NCI-H187 (cell line): ENCODE measurements around the gene MOB3C.

ENCODE experiments used
- DNase-seq, 2 experiments: peaks; one replicate each; lab custom pipeline; 2025; lab: John Stamatoyannopoulos, UW

The MOB3C gene

GRCh38 chr1:46605232-46605631 lies 11.4 kb downstream of the MOB3C start:
- DNase-seq = no peak

GRCh38 chr1:46603858-46604549 lies 12.6 kb downstream of the MOB3C start, which contains the start of gene MKNK1:
Gene MKNK1 (minus strand): TSS chr1:46604268. CDS start chr1:46583327, 20,941 bp downstream.
- DNase-seq = peak; percentile 90 to 92

- no peak for DNase-seq
Measured at GRCh38 chr1:46603481-46603857, 13.1 kb downstream of the MOB3C start.

- no peak for DNase-seq
Measured at GRCh38 chr1:46601257-46602007, 15.2 kb downstream of the MOB3C start.

GRCh38 chr1:46599059-46599970 lies 17.3 kb downstream of the MOB3C start:
- no peak for DNase-seq

- no peak for DNase-seq
Measured at GRCh38 chr1:46596846-46597245, 19.8 kb downstream of the MOB3C start.

GRCh38 chr1:46596036-46596435 lies 20.6 kb downstream of the MOB3C start:
- no peak for DNase-seq

- DNase-seq = no peak
Measured at GRCh38 chr1:46595127-46595526, 21.5 kb downstream of the MOB3C start.

- DNase-seq = no peak
Measured at GRCh38 chr1:46594063-46594462, 22.5 kb downstream of the MOB3C start.

GRCh38 chr1:46592823-46593222 lies 23.8 kb downstream of the MOB3C start:
- no peak for DNase-seq

- no peak for DNase-seq
Measured at GRCh38 chr1:46589529-46589928, 27.1 kb downstream of the MOB3C start.

- DNase-seq = no peak
Measured at GRCh38 chr1:46587069-46587468, 29.5 kb downstream of the MOB3C start.

GRCh38 chr1:46585312-46585938 lies 31.2 kb downstream of the MOB3C start:
- DNase-seq = no peak

GRCh38 chr1:46583494-46583893 lies 33.1 kb downstream of the MOB3C start:
- no peak for DNase-seq

GRCh38 chr1:46582972-46583371 lies 33.6 kb downstream of the MOB3C start:
- DNase-seq = no peak

GRCh38 chr1:46581681-46582455 lies 34.7 kb downstream of the MOB3C start:
- DNase-seq = no peak

- DNase-seq = no peak
Measured at GRCh38 chr1:46580140-46580903, 36.3 kb downstream of the MOB3C start.

- DNase-seq = no peak
Measured at GRCh38 chr1:46577671-46578070, 38.9 kb downstream of the MOB3C start.

GRCh38 chr1:46576596-46576995 lies 40.0 kb downstream of the MOB3C start:
- no peak for DNase-seq

GRCh38 chr1:46575778-46576177 lies 40.8 kb downstream of the MOB3C start:
- no peak for DNase-seq
